Tibial nerve (tissue), 4 donors: Measurements from ENCODE around the gene CIB4.

Experiments used
- EP300 ChIP-seq, 2 donors: sonication (generic); formaldehyde crosslinking; IDR thresholded peaks; one replicate each; pipeline ENCODE4 v1.6.1; 2017; ENCODE audit warnings: antibody characterized with exemption in 2 of 2, mild to moderate bottlenecking in 1 of 2
- POLR2A ChIP-seq, 2 donors: fragments of 450-650 bp; IDR thresholded peaks; one replicate each; pipeline ENCODE4 v1.6.1; 2017; ENCODE audit warnings: antibody characterized with exemption in 2 of 2, mild to moderate bottlenecking in 2 of 2, moderate library complexity in 2 of 2
- TF ChIP-seq, protein P1 (sequence below), 5 experiments: fragments of 200-600 bp in 3 of 5; fragments of 450-650 bp in 2 of 5; sonication (generic) in 3 of 5; IDR thresholded peaks; one replicate each; pipeline ENCODE4 v1.5.1; 2016 to 2019; ENCODE audit warnings: antibody characterized with exemption in 5 of 5, mild to moderate bottlenecking in 3 of 5, moderate library complexity in 2 of 5

DNA sequence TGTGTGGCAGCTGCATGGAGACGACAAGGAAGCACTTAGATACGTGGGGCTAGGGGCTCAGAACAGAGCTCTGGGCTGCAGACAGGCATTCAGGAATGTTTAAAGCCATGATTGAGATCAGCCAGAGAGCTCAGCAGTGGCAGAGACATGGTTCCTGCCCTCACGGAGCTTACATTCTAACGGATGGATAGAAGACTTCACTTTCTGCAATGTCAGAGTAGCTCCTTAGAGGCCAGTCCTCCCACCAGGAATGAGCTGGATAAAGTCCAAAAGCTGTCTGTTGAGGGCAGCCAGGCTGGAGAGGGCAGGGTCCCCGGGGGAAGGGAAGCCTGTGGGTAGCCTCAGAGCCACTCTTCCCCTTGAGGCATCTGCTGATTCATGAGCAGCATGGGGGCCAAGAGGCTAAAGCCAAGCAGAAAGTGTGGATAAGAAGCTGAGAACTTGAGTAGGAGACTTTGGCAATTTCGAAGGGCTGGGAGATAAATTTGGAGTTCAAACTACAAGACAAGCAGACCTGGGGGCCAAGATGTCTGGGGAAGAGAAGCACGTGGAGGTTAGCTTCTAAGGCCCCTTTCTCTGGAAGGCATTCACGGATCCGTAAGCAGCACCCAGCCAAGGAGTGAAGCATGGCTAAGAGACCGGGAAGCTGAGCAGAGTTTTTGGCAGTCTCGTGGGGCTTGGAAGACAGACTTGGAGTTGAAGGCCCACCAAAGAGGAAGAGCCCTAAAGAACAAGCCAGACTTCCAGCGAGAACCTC is 9.7 kb upstream of the CIB4 start:
- TF ChIP-seq, protein P1, sequence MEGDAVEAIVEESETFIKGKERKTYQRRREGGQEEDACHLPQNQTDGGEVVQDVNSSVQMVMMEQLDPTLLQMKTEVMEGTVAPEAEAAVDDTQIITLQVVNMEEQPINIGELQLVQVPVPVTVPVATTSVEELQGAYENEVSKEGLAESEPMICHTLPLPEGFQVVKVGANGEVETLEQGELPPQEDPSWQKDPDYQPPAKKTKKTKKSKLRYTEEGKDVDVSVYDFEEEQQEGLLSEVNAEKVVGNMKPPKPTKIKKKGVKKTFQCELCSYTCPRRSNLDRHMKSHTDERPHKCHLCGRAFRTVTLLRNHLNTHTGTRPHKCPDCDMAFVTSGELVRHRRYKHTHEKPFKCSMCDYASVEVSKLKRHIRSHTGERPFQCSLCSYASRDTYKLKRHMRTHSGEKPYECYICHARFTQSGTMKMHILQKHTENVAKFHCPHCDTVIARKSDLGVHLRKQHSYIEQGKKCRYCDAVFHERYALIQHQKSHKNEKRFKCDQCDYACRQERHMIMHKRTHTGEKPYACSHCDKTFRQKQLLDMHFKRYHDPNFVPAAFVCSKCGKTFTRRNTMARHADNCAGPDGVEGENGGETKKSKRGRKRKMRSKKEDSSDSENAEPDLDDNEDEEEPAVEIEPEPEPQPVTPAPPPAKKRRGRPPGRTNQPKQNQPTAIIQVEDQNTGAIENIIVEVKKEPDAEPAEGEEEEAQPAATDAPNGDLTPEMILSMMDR (IDR thresholded peaks at IDR 0.05) = no peak
- TF ChIP-seq POLR2A (IDR thresholded peaks at IDR 0.05) = no peak
- TF ChIP-seq EP300 (IDR thresholded peaks at IDR 0.05) = no peak
